Peyer's patch (tissue), 4 donors: ENCODE data around the gene KRTAP10-8. TPM values are rescaled to one million over a fixed set of nuclear protein-coding genes. Genes with fewer than 3 reads are reported as not detected.

Source experiments
- DNase-seq, 3 donors: peaks; one replicate each; pipeline ENCODE4 v3.0.0-alpha.2; 2017 to 2019
- H3K27ac ChIP-seq, 4 donors: fragments of 200-600 bp; sonication (generic); one replicate each; pipeline ENCODE4 v1.5.1; 2016 to 2019
- H3K27me3 ChIP-seq, 2 donors: fragments of 200-600 bp; sonication (generic); one replicate each; pipeline ENCODE4 v1.5.1; 2019
- H3K36me3 ChIP-seq, 3 donors: fragments of 200-600 bp; sonication (generic); one replicate each; pipeline ENCODE4 v1.5.1; 2016 to 2019
- H3K4me1 ChIP-seq, 4 donors: fragments of 200-600 bp; sonication (generic); one replicate each; pipeline ENCODE4 v1.5.1; 2016 to 2019
- H3K4me3 ChIP-seq, 4 donors: fragments of 200-600 bp; sonication (generic); 1 replicate in 3 of 4; 2 replicates in 1 of 4; pipeline ENCODE4 v1.5.1; 2016 to 2019; ENCODE audit warnings: mild to moderate bottlenecking in 1 of 4
- H3K9me3 ChIP-seq, 4 donors: fragments of 200-600 bp; sonication (generic); one replicate each; pipeline ENCODE4 v1.5.1; 2016 to 2019; ENCODE audit warnings: mild to moderate bottlenecking in 1 of 4
- POLR2A ChIP-seq, 2 donors: fragments of 450-650 bp; IDR thresholded peaks; one replicate each; pipeline ENCODE4 v1.5.1; 2017; ENCODE audit warnings: antibody characterized with exemption in 2 of 2, mild to moderate bottlenecking in 2 of 2, moderate library complexity in 2 of 2
- total RNA-seq, 4 donors: library from RNA; depleted of rRNA; stranded (reverse); fragments of >200 nt; gene quantifications; one replicate each; pipeline ENCODE4 v1.1.0, GENCODE V29; 2016
- TF ChIP-seq, protein P1 (sequence below), 6 experiments: fragments of 450-650 bp in 4 of 6; fragments of 200-600 bp in 2 of 6; sonication (generic) in 1 of 6; IDR thresholded peaks; one replicate each; pipeline ENCODE4 v1.5.1; 2017 to 2019; ENCODE audit warnings: antibody characterized with exemption in 6 of 6, mild to moderate bottlenecking in 3 of 6, moderate library complexity in 1 of 6

The KRTAP10-8 gene
- total RNA-seq, 4 donors from 2014 or later: not detected

DNA sequence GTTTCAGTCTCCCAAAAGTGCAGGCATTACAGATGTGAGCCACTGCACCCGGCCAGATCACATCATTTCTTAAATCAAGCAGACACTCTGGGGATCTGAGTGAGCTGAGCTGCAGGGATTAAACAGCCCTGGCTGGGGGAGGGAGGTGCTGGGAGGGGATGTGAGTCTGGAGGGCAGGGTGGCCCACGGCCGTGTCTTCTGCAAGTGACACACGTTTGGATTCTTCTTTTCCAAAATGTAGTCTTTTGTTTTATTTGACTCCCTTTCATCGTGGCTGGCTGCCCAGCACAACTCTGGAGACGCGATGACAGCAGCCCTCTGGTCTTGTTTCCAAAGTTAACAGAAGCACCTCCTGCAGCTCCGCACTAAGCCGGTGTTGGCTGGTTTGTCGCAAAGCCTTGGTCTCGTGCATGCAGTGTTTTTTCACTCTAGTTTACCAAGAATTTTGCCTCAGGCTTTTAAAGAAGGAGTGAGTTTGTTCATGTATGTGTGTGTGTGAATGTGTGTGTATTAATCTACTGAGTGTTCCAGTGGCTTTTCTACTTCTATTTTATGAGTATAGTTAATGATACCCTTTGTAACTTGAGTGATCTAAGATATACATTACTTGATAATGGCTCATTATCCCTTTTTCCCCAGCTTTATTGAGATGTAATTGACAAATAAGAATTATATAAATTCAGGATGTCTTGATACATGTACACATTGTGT, 28.6 kb upstream of the KRTAP10-8 start:
- H3K4me1 ChIP-seq: no peaks in the 10 kb centered on the region
- DNase-seq: peak in 1 of 3 donors; percentile 11
- TF ChIP-seq, protein P1, sequence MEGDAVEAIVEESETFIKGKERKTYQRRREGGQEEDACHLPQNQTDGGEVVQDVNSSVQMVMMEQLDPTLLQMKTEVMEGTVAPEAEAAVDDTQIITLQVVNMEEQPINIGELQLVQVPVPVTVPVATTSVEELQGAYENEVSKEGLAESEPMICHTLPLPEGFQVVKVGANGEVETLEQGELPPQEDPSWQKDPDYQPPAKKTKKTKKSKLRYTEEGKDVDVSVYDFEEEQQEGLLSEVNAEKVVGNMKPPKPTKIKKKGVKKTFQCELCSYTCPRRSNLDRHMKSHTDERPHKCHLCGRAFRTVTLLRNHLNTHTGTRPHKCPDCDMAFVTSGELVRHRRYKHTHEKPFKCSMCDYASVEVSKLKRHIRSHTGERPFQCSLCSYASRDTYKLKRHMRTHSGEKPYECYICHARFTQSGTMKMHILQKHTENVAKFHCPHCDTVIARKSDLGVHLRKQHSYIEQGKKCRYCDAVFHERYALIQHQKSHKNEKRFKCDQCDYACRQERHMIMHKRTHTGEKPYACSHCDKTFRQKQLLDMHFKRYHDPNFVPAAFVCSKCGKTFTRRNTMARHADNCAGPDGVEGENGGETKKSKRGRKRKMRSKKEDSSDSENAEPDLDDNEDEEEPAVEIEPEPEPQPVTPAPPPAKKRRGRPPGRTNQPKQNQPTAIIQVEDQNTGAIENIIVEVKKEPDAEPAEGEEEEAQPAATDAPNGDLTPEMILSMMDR (IDR thresholded peaks at IDR 0.05): no peak
- no peak for TF ChIP-seq POLR2A (IDR thresholded peaks at IDR 0.05)
- no peaks in the 10 kb centered on the region for H3K27me3 ChIP-seq
- no peak overlapping the region for H3K27ac ChIP-seq
- H3K9me3 ChIP-seq: no peaks in the 10 kb centered on the region
- no peak overlapping the region for H3K4me3 ChIP-seq
- no peaks in the 10 kb centered on the region for H3K36me3 ChIP-seq

DNA sequence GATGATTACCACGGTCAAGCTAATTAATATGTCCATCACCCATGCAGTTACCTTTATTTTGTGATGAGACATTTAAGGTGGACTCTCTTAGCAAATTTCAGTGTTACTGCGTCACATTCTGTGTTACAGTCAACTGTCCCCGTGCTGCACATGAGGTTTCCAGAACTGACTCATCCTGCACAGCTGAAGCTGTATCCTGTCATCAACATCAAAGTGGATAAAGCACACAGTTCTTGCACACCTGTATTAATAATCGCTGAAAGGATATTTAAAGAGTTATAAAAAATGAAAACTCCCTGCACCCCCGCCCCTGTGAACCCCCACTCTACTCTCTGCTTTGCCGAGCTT, 28.1 kb upstream of the KRTAP10-8 start:
- Histone ChIP-seq H3K27ac (no peak overlapping the region), H3K4me1 (no peaks in the 10 kb centered on the region), H3K4me3 (no peak overlapping the region), H3K36me3 (no peaks in the 10 kb centered on the region), H3K27me3 (no peaks in the 10 kb centered on the region), H3K9me3 (no peaks in the 10 kb centered on the region)
- DNase-seq: peak in 1 of 3 donors; percentile 15
- no peak for TF ChIP-seq POLR2A (IDR thresholded peaks at IDR 0.05)
- TF ChIP-seq, protein P1 (IDR thresholded peaks at IDR 0.05): no peak

DNA sequence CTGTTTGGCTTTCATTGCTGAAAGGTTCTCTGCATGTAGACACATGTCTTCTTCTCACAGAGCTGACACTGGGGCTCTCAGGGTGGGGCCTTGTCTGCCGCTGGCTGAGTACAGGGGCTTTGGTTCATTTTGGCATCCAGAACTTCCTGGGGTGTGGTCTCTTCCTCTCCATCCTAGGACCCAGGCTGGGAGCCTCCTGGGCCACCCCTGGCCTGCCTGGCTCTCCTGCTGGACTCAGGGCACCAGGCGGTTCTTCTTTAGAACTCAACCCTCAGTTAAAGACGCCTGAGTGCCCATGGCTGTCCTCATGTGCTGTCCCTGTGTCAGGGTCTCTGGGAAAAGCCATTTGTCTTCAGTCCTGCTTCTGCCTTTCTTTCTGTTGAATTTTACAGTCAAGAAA, 26.0 kb upstream of the KRTAP10-8 start:
- no peaks in the 10 kb centered on the region for H3K36me3 ChIP-seq
- no peaks in the 10 kb centered on the region for H3K4me1 ChIP-seq
- H3K9me3 ChIP-seq: no peaks in the 10 kb centered on the region
- DNase-seq: peak in 1 of 3 donors; percentile 11
- TF ChIP-seq POLR2A (IDR thresholded peaks at IDR 0.05): no peak
- TF ChIP-seq, protein P1 (IDR thresholded peaks at IDR 0.05): no peak
- H3K27me3 ChIP-seq: no peaks in the 10 kb centered on the region
- H3K4me3 ChIP-seq: no peak overlapping the region
- no peak overlapping the region for H3K27ac ChIP-seq

DNA sequence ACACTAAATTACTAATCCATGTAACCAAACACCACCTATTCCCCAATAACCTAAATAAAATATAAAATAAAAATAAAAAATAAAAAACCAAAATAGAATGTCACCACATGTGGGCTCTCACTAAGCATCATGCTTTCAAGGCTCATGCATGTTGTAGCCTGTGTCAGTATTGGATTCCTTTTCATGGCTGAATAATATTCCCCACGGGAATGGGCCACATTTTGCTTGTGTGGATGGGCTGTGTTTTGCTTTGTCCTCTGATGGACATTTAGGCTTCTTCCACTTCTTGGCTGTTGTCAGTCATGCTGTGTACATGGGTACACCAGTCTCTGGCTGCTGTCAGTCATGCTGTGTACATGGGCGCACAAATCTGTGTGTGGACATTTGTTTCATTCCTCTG, 22.8 kb upstream of the KRTAP10-8 start:
- no peaks in the 10 kb centered on the region for H3K27me3 ChIP-seq
- H3K9me3 ChIP-seq: no peaks in the 10 kb centered on the region
- no peaks in the 10 kb centered on the region for H3K36me3 ChIP-seq
- DNase-seq: no peak
- no peak for TF ChIP-seq POLR2A (IDR thresholded peaks at IDR 0.05)
- TF ChIP-seq, protein P1 (IDR thresholded peaks at IDR 0.05): no peak
- H3K4me1 ChIP-seq: no peaks in the 10 kb centered on the region
- H3K4me3 ChIP-seq: no peak overlapping the region
- H3K27ac ChIP-seq: no peak overlapping the region

DNA sequence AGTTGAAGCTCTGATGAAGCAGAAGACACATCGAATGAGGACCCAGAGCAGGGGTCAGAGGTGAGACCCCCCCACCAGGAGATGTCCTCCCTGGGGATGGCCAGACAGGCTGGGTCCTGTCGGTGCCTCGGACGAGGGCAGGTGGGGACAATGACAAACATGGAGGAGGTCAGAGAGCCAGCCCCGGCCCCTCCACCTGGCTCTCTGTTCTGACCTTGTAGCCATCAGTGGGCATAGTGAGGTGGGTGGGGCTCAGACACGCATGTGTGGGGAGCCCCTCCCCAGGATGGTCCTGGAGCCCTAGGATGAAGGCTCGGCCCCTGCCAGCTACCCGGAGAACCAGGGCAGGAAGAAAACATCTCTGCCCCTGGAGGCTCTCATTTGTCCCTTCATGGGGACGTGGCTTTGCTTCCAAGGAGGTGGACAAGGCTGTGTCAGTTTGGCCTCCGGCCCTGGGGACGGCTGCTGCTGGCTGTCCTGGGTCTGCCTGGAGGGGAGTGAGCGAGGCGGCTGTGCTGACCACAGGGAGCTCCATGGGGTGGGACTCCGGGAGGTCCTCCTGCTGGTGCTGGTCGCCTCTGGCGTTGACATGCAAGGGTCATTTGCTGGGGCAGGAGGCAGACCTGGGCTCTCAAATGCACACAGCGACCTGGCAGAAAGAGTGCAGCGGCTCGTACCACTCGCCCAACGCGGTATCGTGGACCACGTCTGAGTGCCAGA, 22.1 kb upstream of the KRTAP10-8 start:
- no peaks in the 10 kb centered on the region for H3K36me3 ChIP-seq
- H3K27ac ChIP-seq: no peak overlapping the region
- H3K4me3 ChIP-seq: no peak overlapping the region
- no peaks in the 10 kb centered on the region for H3K27me3 ChIP-seq
- H3K4me1 ChIP-seq: no peaks in the 10 kb centered on the region
- TF ChIP-seq, protein P1 (IDR thresholded peaks at IDR 0.05): no peak
- TF ChIP-seq POLR2A (IDR thresholded peaks at IDR 0.05): no peak
- peak in 1 of 3 donors; percentile 37 for DNase-seq
- no peaks in the 10 kb centered on the region for H3K9me3 ChIP-seq
